GM18520 (cell line): ENCODE data around the gene ALG10B.
A peak's percentile ranks its signal among the peaks of the same experiment; 100 is the strongest.
"Not testable (repeated sequence)": the region's sequence is repeated elsewhere in the genome, so short reads cannot be mapped to it uniquely, and the experiment has no call there.

Experiments used
- ATAC-seq: cut with Tn5 transposase; IDR thresholded peaks from one replicate; pipeline ENCODE4 v1.9.1; 2021; ENCODE audit not compliant: unreplicated experiment

ALG10B gene

GRCh38 chr12:38316391-38317129 lies at the start of gene ALG10B:
Gene ALG10B (plus strand): TSS chr12:38316774. CDS start chr12:38316894, 120 bp downstream.
- ATAC-seq: peak; percentile 100

- ATAC-seq: no peak
Observed at GRCh38 chr12:38268612-38269011, 48.0 kb upstream of the ALG10B start.

GRCh38 chr12:38269897-38270296 lies 46.7 kb upstream of the ALG10B start:
- ATAC-seq: no peak

GRCh38 chr12:38279756-38280155 lies 36.8 kb upstream of the ALG10B start:
- ATAC-seq: no peak

DNA sequence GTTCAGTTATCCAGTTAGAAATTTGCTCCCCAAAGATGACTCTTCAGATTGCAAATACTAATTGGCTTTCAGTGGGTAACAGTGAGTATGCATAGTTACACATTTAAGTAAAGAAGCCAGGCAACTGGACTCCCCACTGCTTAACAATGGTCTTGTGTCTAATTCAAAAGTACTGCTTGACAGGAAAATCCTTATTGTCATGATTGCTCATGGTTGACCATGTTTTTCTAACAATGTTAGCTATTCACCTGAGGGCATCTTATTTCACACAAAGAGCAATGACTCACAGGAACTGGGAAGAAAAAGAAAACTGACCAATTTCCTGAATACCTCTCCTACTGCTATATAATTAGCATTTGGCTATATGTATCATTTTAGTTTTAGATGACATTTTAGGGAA lies 33.7 kb upstream of the ALG10B start:
- no peak for ATAC-seq

DNA sequence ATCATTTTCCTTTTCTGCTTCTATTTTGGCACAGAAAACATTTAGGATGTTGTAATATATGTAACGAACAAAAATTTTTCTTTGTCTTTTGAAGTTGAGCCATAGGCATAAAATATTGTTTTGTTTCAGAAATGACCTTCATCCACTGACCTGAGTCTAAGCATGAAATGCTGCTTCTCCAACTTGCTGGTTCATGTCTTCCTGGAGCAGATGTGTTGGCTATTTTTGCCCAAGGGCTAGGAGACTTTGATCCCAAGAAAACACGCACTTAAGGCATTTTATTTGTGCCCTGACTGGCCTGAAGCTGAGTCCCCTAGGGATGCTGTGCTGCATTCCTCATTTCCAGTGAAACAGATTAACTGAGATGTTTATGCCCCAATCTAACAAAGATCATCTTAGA lies 27.2 kb upstream of the ALG10B start:
- no peak for ATAC-seq

GRCh38 chr12:38291160-38291559 lies 25.4 kb upstream of the ALG10B start:
- no peak for ATAC-seq

DNA sequence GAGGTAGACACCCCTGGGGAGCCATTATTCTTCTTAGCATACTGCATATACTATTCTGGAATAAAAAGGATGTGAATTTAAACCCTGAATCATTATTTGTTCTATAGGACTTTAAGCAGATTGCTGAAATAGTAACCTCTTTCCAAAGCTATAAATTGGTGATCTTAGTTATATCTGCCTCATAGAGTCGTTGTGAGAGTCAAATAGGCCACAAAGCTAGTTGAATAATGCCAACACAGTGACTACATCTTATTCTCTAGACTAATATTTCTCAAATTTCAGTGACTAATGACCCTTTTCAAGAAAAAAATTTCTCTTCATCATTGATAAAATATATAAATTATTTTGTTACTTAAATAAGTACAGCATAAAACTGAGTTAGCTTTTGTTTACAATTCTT lies 13.6 kb upstream of the ALG10B start:
- ATAC-seq: not testable (repeated sequence)

DNA sequence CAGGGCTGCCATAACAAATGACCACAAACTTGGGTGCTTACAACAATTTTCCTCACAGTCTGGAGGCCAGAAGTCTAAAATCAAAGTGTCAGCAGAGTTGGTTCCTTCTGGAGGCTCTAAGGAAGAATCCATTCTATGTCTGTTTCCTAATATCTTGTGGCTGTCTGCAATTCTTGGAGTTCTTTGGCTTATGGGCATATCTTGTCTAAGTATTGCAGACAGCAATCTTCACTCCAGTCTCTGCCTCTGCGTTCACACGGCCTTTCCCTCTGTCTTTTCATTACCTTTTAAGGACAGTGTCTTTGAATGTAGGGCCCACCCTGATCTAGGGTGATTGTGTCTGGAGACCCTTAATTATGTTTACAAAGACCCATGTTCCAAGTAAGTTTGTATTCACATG lies 5.4 kb downstream of the ALG10B start:
- not testable (repeated sequence) for ATAC-seq

DNA sequence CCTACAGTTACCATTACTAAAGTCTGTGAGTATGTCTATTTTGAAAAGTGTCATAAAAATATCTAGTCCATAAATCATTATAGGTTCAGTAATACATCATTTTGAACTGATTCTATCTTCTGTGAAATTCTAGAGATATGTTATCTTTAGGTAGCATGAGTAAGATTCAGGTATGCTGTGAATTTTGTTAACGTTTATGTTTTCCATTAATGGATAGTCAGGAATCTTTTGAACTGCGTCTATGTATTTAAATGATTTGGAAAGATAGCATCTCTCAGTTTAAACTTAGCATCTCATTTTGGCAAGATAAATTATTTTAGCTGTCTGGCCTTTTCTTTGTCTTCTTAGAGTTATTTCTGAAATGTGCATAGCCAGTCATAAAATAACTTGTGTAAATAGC lies 8.3 kb downstream of the ALG10B start:
- ATAC-seq: no peak

GRCh38 chr12:38327356-38327755 lies 10.8 kb downstream of the ALG10B start:
- ATAC-seq: no peak

DNA sequence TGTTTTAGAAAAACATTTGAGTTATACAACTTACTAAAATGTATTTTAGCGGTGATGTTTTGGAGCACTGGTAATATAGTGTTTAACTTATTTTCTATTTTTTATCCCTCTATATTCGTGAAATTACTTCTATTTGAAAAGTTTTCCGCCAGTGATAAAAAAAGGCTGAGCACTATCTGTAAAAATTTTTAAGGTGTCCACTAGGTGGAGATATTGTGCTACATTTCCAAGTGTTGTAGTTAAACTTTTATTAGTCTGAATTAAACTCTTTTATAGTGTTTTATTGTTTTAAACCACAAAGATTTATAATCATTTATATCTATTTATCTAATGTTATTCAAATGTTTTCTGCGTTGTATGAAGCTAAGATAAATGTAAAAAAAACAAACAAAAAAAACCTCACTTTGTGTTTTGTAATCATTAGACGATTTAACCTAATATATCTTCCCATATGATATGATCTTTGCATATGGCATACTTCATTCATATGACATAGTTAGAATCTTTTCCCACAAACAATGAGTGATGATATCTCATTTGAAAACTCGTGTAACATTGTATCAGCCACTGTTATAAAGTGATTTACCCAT lies 11.8 kb downstream of the ALG10B start:
- ATAC-seq: no peak

DNA sequence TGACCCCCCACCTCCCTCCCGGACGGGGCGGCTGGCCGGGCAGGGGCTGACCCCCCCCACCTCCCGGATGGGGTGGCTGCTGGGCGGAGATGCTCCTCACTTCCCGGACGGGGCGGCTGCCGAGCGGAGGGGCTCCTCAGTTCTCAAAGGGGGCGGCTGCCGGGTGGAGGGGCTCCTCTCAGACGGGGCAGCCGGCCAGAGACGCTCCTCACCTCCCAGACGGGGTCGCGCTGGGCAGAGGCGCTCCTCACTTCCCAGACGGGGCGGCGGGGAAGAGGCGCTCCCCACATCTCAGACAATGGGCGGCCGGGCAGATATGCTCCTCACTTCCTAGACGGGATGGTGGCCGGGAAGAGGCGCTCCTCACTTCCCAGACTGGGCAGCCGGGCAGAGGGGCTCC lies 13.8 kb downstream of the ALG10B start:
- ATAC-seq: not testable (repeated sequence)

DNA sequence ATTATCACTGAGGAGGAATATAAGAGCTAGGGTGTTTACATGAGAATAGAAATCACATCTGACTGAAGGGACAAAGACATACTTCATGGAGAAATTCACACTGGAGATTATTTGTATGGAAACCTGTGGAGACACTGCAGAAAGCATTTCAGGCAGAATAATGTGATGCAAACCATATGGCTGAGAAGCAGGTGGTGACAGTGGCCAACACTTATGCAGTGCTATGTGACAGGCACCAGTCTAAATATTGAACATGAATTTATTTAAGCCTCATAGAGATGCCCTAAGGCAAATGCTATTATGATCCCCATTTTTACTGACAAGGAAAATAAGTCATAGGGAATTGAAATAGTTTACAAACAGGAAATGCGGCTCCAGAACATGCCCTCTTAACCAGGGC lies 16.2 kb downstream of the ALG10B start:
- ATAC-seq: no peak

- ATAC-seq: no peak
Observed at GRCh38 chr12:38342444-38342843, 25.9 kb downstream of the ALG10B start.

- ATAC-seq: not testable (repeated sequence)
Observed at GRCh38 chr12:38343256-38343655, 26.7 kb downstream of the ALG10B start.

GRCh38 chr12:38343916-38344315 lies 27.3 kb downstream of the ALG10B start:
- not testable (repeated sequence) for ATAC-seq

DNA sequence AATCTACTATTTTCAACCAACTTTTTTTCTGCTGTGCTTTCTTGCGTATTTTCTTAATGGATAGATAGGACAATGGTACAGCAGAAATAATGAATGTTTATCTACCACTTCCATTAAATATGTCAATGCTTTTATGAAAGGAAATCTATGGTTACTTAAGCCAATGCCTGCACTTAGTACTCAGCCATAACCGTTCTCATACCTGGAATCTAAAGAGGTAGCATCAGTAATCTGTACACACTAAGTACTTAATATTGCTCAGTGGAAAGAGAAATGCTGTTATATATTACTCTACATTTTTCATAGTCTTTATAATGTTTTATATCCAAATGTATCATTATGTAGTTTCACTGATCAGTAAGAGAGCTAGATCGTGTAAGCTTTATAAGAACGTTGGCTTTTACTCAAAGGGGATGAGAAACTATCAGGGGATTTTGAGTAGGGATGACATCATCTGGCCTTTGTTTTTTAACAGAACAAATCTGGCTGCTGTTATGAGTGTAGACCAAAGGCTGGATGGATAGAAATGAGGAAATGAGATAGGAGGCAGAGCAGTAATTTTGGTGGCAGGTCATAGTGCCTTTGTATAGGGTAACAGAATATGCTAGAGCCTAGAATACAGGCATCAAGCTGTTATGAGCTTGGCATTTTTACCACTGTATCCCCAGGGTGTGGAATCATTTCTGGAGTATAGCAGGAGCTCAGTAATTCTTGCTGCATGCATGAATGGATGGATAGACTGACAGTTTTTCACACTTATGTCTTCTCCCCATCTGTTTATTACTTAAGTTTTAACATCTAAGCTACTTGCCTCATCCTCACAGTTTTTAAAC lies 34.0 kb downstream of the ALG10B start:
- ATAC-seq: peak; percentile 100

DNA sequence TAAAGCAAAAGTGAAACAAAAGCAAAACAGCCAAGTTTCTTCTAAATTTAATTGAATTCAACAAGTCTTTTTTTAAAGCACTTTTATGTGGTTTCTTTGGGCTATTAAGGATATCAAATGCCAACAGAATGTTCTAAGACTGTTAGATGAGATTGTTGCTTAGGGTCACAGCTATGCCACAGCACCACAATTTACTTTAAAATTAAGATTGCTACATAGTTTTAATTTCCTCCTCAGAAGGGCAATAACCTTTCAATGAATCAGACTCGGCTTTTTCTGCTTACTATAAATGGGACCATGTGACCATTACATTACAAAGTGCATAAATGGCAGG lies 34.6 kb downstream of the ALG10B start:
- ATAC-seq: not testable (repeated sequence)

- ATAC-seq: no peak
Observed at GRCh38 chr12:38367506-38367905, 50.9 kb downstream of the ALG10B start.

GRCh38 chr12:38370311-38370710 lies 53.7 kb downstream of the ALG10B start:
- ATAC-seq: no peak

GRCh38 chr12:38373784-38374183 lies 57.2 kb downstream of the ALG10B start:
- ATAC-seq: no peak
